Measurements from ENCODE around the gene PSMD11. TPM values are rescaled to one million over a fixed set of nuclear protein-coding genes. Genes with fewer than 3 reads are reported as not detected.

Gene PSMD11
- total and polyA plus RNA-seq, 2 of the 13 experiments (the other 11 are each of a cell fraction or from before 2014, with no cell fraction given): 69.8 to 152 TPM

DNA sequence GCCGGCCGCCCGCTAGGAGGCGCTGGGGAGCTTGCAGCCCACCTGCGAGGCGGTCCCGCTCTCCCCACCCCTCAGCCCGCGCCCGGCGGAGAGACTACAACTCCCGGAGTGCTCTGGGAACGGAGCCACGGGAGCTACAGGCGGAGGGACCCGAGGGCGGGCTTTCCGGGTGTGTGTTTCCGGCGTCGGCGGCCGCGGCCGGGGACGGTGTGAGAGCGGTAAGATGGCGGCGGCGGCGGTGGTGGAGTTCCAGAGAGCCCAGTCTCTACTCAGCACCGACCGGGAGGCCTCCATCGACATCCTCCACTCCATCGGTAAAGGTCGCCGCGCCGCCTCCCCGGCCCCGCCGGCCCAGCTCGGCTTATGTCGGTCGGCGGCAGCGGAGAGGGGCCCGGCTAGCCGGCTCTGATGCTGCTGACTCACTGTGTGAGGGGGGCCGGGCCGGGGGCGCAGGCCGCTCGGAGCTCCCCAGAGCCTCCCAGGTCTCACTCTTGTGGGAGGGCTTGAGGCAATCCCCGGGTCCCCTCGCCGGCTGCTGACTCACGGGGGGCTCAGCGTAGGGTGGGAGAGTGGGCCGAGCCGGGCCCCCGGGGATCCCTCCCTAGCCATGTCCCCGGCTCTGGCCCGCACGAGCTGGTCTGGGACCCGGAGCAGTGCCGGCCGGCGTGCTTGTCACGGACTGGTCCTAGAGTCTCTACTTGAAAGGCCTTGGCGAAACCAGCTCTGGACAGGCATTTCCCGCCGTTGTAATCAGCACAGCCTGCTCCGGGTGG, at the start of gene PSMD11 (continued):
- no peak for TF ChIP-seq ZFP37 (CRISPR knock-in tag; IDR thresholded peaks at IDR 0.05; ENCODE audit: borderline replicate concordance)
- 0 out of 2 replicates have a peak, but pooled peaks have one; percentile 59 for TF ChIP-seq PCBP1 (IDR thresholded peaks at IDR 0.05; ENCODE audit: borderline replicate concordance, low read depth, low read length)
- no peak for TF ChIP-seq REXO4 (CRISPR knock-in tag; IDR thresholded peaks at IDR 0.05; ENCODE audit: borderline replicate concordance)
- peak; percentile 57; the same call in 1 of the 2 replicates for TF ChIP-seq CHD2 (IDR thresholded peaks at IDR 0.05; ENCODE audit: low read depth, low read length)
- TF ChIP-seq EED (CRISPR knock-in tag; IDR thresholded peaks at IDR 0.05): 0 out of 2 replicates have a peak, but pooled peaks have one; percentile 48
- TF ChIP-seq PHB2 (IDR thresholded peaks at IDR 0.05; ENCODE audit: partially characterized antibody): no peak
- TF ChIP-seq ZNF703 (CRISPR knock-in tag; IDR thresholded peaks at IDR 0.05; ENCODE audit: borderline replicate concordance): peak; percentile 75; the same call in 1 of the 2 replicates
- TF ChIP-seq SP1 (IDR thresholded peaks at IDR 0.05): no peak
- peak; percentile 84 for TF ChIP-seq SP1 (CRISPR knock-in tag; IDR thresholded peaks at IDR 0.05)
- TF ChIP-seq, protein P1, sequence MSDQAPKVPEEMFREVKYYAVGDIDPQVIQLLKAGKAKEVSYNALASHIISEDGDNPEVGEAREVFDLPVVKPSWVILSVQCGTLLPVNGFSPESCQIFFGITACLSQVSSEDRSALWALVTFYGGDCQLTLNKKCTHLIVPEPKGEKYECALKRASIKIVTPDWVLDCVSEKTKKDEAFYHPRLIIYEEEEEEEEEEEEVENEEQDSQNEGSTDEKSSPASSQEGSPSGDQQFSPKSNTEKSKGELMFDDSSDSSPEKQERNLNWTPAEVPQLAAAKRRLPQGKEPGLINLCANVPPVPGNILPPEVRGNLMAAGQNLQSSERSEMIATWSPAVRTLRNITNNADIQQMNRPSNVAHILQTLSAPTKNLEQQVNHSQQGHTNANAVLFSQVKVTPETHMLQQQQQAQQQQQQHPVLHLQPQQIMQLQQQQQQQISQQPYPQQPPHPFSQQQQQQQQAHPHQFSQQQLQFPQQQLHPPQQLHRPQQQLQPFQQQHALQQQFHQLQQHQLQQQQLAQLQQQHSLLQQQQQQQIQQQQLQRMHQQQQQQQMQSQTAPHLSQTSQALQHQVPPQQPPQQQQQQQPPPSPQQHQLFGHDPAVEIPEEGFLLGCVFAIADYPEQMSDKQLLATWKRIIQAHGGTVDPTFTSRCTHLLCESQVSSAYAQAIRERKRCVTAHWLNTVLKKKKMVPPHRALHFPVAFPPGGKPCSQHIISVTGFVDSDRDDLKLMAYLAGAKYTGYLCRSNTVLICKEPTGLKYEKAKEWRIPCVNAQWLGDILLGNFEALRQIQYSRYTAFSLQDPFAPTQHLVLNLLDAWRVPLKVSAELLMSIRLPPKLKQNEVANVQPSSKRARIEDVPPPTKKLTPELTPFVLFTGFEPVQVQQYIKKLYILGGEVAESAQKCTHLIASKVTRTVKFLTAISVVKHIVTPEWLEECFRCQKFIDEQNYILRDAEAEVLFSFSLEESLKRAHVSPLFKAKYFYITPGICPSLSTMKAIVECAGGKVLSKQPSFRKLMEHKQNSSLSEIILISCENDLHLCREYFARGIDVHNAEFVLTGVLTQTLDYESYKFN (CRISPR knock-in tag; conservative IDR thresholded peaks at IDR 0.05): 0 out of 2 replicates have a peak, but pooled peaks have one; percentile 18
- no peak for TF ChIP-seq SIX1 (CRISPR knock-in tag; IDR thresholded peaks at IDR 0.05; ENCODE audit: borderline replicate concordance)
- TF ChIP-seq, protein P2, sequence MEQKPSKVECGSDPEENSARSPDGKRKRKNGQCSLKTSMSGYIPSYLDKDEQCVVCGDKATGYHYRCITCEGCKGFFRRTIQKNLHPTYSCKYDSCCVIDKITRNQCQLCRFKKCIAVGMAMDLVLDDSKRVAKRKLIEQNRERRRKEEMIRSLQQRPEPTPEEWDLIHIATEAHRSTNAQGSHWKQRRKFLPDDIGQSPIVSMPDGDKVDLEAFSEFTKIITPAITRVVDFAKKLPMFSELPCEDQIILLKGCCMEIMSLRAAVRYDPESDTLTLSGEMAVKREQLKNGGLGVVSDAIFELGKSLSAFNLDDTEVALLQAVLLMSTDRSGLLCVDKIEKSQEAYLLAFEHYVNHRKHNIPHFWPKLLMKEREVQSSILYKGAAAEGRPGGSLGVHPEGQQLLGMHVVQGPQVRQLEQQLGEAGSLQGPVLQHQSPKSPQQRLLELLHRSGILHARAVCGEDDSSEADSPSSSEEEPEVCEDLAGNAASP (CRISPR knock-in tag; IDR thresholded peaks at IDR 0.05; ENCODE audit: borderline replicate concordance): 0 out of 2 replicates have a peak, but pooled peaks have one; percentile 16
- TF ChIP-seq, protein P3, sequence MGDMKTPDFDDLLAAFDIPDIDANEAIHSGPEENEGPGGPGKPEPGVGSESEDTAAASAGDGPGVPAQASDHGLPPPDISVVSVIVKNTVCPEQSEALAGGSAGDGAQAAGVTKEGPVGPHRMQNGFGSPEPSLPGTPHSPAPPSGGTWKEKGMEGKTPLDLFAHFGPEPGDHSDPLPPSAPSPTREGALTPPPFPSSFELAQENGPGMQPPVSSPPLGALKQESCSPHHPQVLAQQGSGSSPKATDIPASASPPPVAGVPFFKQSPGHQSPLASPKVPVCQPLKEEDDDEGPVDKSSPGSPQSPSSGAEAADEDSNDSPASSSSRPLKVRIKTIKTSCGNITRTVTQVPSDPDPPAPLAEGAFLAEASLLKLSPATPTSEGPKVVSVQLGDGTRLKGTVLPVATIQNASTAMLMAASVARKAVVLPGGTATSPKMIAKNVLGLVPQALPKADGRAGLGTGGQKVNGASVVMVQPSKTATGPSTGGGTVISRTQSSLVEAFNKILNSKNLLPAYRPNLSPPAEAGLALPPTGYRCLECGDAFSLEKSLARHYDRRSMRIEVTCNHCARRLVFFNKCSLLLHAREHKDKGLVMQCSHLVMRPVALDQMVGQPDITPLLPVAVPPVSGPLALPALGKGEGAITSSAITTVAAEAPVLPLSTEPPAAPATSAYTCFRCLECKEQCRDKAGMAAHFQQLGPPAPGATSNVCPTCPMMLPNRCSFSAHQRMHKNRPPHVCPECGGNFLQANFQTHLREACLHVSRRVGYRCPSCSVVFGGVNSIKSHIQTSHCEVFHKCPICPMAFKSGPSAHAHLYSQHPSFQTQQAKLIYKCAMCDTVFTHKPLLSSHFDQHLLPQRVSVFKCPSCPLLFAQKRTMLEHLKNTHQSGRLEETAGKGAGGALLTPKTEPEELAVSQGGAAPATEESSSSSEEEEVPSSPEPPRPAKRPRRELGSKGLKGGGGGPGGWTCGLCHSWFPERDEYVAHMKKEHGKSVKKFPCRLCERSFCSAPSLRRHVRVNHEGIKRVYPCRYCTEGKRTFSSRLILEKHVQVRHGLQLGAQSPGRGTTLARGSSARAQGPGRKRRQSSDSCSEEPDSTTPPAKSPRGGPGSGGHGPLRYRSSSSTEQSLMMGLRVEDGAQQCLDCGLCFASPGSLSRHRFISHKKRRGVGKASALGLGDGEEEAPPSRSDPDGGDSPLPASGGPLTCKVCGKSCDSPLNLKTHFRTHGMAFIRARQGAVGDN (CRISPR knock-in tag; IDR thresholded peaks at IDR 0.05): peak; percentile 69
- TF ChIP-seq ZNF614 (CRISPR knock-in tag; IDR thresholded peaks at IDR 0.05; ENCODE audit: borderline replicate concordance): peak; percentile 63; the same call in 1 of the 2 replicates
- TF ChIP-seq, protein P4, sequence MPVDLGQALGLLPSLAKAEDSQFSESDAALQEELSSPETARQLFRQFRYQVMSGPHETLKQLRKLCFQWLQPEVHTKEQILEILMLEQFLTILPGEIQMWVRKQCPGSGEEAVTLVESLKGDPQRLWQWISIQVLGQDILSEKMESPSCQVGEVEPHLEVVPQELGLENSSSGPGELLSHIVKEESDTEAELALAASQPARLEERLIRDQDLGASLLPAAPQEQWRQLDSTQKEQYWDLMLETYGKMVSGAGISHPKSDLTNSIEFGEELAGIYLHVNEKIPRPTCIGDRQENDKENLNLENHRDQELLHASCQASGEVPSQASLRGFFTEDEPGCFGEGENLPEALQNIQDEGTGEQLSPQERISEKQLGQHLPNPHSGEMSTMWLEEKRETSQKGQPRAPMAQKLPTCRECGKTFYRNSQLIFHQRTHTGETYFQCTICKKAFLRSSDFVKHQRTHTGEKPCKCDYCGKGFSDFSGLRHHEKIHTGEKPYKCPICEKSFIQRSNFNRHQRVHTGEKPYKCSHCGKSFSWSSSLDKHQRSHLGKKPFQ (CRISPR knock-in tag; IDR thresholded peaks at IDR 0.05; ENCODE audit: insufficient replicate concordance): peak; percentile 75
